Measurements from ENCODE around the gene DAP. TPM values are rescaled to one million over a fixed set of nuclear protein-coding genes. Genes with fewer than 3 reads are reported as not detected.

DAP gene, protein sequence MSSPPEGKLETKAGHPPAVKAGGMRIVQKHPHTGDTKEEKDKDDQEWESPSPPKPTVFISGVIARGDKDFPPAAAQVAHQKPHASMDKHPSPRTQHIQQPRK
- total RNA-seq = 100 to 1,000 TPM in 1 of 6 donors, 10 to 100 TPM in 5; 38.8 to 101 (median 77.6) TPM

DNA sequence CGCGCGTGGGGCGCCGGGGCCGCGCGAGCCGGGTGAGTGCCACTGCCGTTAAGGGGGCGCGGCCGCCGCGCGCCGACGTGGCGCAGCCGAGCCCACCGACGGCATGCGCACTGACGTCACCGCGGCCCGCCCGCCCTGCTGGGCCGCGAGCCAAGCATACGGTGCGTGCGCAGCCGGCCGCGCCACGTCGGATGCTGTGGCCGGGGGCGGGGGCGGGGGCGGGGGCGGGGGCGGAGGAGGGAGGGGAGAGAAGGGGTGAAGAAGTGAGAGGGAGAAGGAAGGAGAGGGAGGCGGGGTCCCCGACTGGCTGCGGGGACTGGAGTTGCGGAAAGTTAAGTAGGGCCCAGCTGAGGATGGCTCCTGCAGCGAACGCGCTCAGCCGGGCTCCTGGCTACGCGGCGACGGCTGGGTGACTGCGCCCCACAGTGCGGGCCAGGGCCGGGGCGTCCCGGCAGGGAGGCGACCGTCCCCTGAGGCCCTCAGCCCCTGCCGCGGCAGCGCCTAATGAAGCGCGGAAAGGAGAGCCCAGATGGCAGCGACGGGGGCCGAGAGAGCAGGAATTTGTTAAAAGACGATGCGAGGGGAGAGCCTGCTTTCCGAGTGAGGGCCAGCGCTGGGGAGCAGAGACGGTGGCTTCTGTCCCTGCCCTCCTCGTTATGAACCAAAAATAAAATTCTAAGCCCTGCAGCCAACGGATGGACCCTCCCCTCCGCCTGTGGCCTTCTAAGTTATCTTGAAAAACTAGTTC lies at the start of gene DAP:
TSS of gene DAP (minus strand) at position 50 of the 748 bp plus-strand sequence. CDS start 166 bp downstream, outside the sequence.
- 2% methylated on average over 39 to 44 of the region's 79 CpGs for WGBS, 2 donors
- DNase-seq (peak; percentile 85 to 99), ATAC-seq (ENCODE audit: low FRiP score in 2 of 2) (peak; percentile 87 to 93)
- H3K9me3 ChIP-seq = no peaks in the 10 kb centered on the region
- H3K27ac ChIP-seq = peak within 1 kb of the TSS; percentile 87 to 97 (median 96)
- peak within 1 kb of the TSS; percentile 59 to 95 (median 88) for H3K4me3 ChIP-seq
- H3K27me3 ChIP-seq = no peaks in the 10 kb centered on the region
- TF ChIP-seq, protein P1, sequence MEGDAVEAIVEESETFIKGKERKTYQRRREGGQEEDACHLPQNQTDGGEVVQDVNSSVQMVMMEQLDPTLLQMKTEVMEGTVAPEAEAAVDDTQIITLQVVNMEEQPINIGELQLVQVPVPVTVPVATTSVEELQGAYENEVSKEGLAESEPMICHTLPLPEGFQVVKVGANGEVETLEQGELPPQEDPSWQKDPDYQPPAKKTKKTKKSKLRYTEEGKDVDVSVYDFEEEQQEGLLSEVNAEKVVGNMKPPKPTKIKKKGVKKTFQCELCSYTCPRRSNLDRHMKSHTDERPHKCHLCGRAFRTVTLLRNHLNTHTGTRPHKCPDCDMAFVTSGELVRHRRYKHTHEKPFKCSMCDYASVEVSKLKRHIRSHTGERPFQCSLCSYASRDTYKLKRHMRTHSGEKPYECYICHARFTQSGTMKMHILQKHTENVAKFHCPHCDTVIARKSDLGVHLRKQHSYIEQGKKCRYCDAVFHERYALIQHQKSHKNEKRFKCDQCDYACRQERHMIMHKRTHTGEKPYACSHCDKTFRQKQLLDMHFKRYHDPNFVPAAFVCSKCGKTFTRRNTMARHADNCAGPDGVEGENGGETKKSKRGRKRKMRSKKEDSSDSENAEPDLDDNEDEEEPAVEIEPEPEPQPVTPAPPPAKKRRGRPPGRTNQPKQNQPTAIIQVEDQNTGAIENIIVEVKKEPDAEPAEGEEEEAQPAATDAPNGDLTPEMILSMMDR (IDR thresholded peaks at IDR 0.05) = no peak
- TF ChIP-seq POLR2A (IDR thresholded peaks at IDR 0.05) (peak in 1 of 4 donors; percentile 77), POLR2AphosphoS5 (IDR thresholded peaks at IDR 0.05) (peak; percentile 53 to 55)
- H3K36me3 ChIP-seq = no peaks in the 10 kb centered on the region
- H3K4me1 ChIP-seq = peaks cover 20 to 56% (median 31%) of the 10 kb centered on the region in 4 donors

DNA sequence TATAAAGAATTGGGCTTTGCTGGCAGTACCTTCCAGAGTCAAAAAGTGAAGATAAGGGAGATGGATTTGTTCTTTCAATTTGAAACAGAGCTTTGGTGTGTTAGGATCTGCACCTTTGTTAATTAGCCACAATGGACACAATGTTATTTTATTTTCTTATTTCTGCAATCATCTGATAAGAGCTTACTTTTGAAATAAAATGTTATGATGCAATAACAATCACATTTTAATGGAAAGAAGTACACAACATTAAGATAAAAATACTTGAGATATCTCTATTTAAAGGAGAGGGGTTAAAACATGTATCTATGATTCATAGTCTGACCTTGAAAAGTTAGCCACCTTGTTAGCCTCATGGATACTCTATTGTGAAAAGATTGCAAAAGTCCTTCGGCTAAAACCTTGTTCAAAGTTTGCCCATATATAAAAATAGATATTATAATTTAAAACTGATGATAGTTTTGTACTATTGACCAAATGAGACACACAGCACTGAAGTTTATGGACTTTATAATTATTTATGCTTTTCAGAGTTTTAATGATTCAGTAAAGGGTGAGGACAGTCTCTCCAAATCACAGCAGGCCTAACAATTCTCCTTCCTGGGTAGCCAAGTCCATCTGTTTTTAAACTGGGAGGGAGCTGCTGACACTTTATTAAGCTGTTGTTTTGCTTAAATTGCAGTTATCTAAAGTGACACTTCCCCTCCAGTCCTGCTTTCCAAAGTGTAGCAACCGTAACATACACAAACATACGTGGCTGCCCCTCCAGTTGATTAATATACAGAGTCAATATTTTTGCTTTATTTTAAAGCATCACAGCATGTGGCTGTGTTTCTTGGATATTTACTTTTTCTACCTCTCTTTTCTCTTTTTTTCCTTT lies 47.6 kb upstream of the DAP start:
- peaks cover 0 to 6% (median 2%) of the 10 kb centered on the region in 4 donors for H3K4me1 ChIP-seq
- no peaks in the 10 kb centered on the region for H3K27me3 ChIP-seq
- H3K36me3 ChIP-seq = no peaks in the 10 kb centered on the region
- H3K27ac ChIP-seq = no peak overlapping the region
- WGBS, 2 donors = 46 to 53% methylated on average over 3 of the region's 3 CpGs
- DNase-seq (no peak), ATAC-seq (ENCODE audit: low FRiP score in 2 of 2) (peak in 1 of 2 donors; percentile 23)
- H3K9me3 ChIP-seq = no peaks in the 10 kb centered on the region
- TF ChIP-seq POLR2AphosphoS5 (IDR thresholded peaks at IDR 0.05) (no peak), EP300 (IDR thresholded peaks at IDR 0.05) (no peak), POLR2A (IDR thresholded peaks at IDR 0.05) (no peak)
- TF ChIP-seq, protein P1 (IDR thresholded peaks at IDR 0.05) = no peak
- no peak overlapping the region for H3K4me3 ChIP-seq

DNA sequence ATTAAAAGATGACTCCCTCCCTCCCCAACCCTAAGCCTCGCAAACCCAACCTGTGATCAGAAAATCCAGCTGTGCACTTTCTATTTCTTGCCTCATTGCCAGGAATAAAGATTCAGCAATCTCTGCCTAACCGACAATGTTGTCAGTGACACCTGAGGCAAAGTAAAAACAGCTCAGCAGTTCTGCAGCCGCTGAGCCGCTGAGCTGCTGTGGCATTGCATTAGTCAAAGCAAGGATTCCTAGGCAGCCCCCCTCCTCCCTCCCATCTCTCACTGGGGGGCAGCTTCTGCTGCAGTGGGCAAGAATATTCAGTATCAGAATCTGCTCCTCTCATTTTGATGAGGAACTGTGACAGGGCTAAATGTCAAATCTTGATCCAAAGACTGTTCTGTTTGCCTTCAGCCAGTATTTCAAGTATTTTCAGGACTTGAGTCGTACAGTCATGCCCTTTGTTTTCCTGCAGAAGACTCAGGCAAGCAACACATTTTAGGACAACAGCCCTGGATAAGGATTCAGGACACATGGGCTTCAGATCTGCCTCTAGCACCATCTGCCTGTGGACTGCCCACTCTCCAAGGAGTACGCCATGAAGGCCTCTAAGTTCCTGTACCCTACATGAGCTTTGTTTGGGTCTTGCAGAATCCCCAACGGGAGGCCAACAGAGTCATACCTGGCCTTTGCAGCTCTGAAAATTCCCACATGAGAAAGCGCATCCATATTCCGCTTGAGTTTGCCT lies 41.1 kb upstream of the DAP start:
- Histone ChIP-seq H3K36me3 (no peaks in the 10 kb centered on the region), H3K27ac (no peak overlapping the region), H3K4me3 (no peak overlapping the region), H3K9me3 (no peaks in the 10 kb centered on the region), H3K27me3 (no peaks in the 10 kb centered on the region), H3K4me1 (no peaks in the 10 kb centered on the region)
- DNase-seq (no peak), ATAC-seq (ENCODE audit: low FRiP score in 2 of 2) (no peak)
- TF ChIP-seq, protein P1 (IDR thresholded peaks at IDR 0.05) = no peak
- TF ChIP-seq POLR2AphosphoS5 (IDR thresholded peaks at IDR 0.05) (no peak), EP300 (IDR thresholded peaks at IDR 0.05) (no peak), POLR2A (IDR thresholded peaks at IDR 0.05) (no peak)
- WGBS, 2 donors = 64 to 73% methylated on average over 9 of the region's 9 CpGs

DNA sequence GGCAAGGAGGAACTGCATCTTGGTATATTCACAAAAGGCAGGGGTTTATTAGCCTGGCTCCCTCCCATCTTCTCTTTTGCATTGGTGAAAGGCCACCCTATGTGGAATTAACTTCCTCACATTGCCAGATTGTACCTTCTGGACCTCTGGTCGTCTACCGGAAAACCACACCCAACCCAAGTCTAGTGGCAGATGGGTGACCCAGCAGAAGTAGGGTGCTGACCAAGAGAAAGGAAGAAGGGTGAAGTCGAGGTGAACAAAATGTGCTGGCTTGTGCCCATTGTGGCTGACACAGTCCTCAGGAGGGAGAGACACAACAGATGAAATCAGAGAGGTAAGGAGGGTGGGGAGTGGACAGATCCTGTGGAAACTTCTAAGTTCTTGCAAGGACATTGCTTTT lies 39.8 kb upstream of the DAP start:
- TF ChIP-seq POLR2AphosphoS5 (IDR thresholded peaks at IDR 0.05) (no peak), EP300 (IDR thresholded peaks at IDR 0.05) (no peak), POLR2A (IDR thresholded peaks at IDR 0.05) (no peak)
- TF ChIP-seq, protein P1 (IDR thresholded peaks at IDR 0.05) = no peak
- WGBS, 2 donors = 72 to 86% methylated on average over 3 of the region's 3 CpGs
- no peaks in the 10 kb centered on the region for H3K9me3 ChIP-seq
- no peaks in the 10 kb centered on the region for H3K27me3 ChIP-seq
- no peaks in the 10 kb centered on the region for H3K36me3 ChIP-seq
- DNase-seq (no peak), ATAC-seq (ENCODE audit: low FRiP score in 2 of 2) (peak in 1 of 2 donors; percentile 14)
- no peak overlapping the region for H3K4me3 ChIP-seq
- no peaks in the 10 kb centered on the region for H3K4me1 ChIP-seq
- no peak overlapping the region for H3K27ac ChIP-seq
